ENCODE results near the gene VPS4B.

Gene VPS4B

DNA sequence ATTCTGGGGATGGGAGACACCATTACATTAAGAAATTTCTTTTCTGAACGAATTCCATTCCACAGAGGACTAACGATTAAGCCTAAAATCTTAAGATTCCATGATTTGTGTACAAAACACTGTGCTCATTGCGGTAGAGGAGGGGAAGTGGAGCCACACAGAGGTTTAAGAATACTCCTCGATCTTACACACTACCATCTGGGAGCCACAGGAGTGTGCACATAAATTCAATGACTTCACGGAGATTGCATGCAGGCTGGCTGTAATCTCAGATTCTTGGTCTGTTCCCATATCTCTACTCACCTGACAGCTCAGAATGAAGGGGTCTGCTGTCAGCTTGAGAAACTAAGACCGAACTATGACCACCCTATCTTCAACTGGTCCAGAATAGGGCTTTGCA is 762 bp downstream of the VPS4B start:
- ChIA-PET CTCF (interaction anchor here (1.0 to 2.6 kb wide), 2 partner anchors 10 to 17 kb away, joined by 4 to 18 read pairs; no protein-coding TSS in a partner anchor), POLR2A (interaction anchor here (0.8 to 1.6 kb wide), 9 partner anchors 11 to 1038 kb away, joined by 3 to 29 read pairs (median 4); partner anchors contain the start of genes KDSR and SERPINB8)
- TF ChIP-seq, protein P1, sequence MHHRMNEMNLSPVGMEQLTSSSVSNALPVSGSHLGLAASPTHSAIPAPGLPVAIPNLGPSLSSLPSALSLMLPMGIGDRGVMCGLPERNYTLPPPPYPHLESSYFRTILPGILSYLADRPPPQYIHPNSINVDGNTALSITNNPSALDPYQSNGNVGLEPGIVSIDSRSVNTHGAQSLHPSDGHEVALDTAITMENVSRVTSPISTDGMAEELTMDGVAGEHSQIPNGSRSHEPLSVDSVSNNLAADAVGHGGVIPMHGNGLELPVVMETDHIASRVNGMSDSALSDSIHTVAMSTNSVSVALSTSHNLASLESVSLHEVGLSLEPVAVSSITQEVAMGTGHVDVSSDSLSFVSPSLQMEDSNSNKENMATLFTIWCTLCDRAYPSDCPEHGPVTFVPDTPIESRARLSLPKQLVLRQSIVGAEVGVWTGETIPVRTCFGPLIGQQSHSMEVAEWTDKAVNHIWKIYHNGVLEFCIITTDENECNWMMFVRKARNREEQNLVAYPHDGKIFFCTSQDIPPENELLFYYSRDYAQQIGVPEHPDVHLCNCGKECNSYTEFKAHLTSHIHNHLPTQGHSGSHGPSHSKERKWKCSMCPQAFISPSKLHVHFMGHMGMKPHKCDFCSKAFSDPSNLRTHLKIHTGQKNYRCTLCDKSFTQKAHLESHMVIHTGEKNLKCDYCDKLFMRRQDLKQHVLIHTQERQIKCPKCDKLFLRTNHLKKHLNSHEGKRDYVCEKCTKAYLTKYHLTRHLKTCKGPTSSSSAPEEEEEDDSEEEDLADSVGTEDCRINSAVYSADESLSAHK (tag by site-specific recombination; IDR thresholded peaks at IDR 0.05) = no peak
- TF ChIP-seq ZNF335 (tag by site-specific recombination; conservative IDR thresholded peaks at IDR 0.05) (no peak), MYNN (tag by site-specific recombination; IDR thresholded peaks at IDR 0.05; ENCODE audit: borderline replicate concordance) (no peak), ZNF621 (tag by site-specific recombination; IDR thresholded peaks at IDR 0.05) (no peak), TCF7L2 (IDR thresholded peaks at IDR 0.05; ENCODE audit: borderline replicate concordance, low read depth, low read length) (no peak), ZNF701 (tag by site-specific recombination; IDR thresholded peaks at IDR 0.05) (no peak), ZNF16 (tag by site-specific recombination; IDR thresholded peaks at IDR 0.05; ENCODE audit: low read depth) (no peak), ZNF664 (tag by site-specific recombination; IDR thresholded peaks at IDR 0.05) (no peak), ZNF792 (tag by site-specific recombination; IDR thresholded peaks at IDR 0.05) (no peak), ZNF341 (tag by site-specific recombination; IDR thresholded peaks at IDR 0.05; ENCODE audit: low read depth) (no peak), ZBTB48 (tag by site-specific recombination; IDR thresholded peaks at IDR 0.05) (no peak), ZNF624 (tag by site-specific recombination; IDR thresholded peaks at IDR 0.05) (no peak), ZSCAN30 (tag by site-specific recombination; IDR thresholded peaks at IDR 0.05) (no peak), ZNF416 (tag by site-specific recombination; IDR thresholded peaks at IDR 0.05) (no peak)
- TF ChIP-seq, protein P2, sequence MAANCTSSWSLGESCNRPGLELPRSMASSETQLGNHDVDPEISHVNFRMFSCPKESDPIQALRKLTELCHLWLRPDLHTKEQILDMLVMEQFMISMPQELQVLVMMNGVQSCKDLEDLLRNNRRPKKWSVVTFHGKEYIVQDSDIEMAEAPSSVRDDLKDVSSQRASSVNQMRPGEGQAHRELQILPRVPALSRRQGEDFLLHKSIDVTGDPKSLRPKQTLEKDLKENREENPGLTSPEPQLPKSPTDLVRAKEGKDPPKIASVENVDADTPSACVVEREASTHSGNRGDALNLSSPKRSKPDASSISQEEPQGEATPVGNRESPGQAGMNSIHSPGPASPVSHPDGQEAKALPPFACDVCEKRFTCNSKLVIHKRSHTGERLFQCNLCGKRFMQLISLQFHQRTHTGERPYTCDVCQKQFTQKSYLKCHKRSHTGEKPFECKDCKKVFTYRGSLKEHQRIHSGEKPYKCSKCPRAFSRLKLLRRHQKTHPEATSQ (tag by site-specific recombination; IDR thresholded peaks at IDR 0.05) = no peak
- TF ChIP-seq, protein P3, sequence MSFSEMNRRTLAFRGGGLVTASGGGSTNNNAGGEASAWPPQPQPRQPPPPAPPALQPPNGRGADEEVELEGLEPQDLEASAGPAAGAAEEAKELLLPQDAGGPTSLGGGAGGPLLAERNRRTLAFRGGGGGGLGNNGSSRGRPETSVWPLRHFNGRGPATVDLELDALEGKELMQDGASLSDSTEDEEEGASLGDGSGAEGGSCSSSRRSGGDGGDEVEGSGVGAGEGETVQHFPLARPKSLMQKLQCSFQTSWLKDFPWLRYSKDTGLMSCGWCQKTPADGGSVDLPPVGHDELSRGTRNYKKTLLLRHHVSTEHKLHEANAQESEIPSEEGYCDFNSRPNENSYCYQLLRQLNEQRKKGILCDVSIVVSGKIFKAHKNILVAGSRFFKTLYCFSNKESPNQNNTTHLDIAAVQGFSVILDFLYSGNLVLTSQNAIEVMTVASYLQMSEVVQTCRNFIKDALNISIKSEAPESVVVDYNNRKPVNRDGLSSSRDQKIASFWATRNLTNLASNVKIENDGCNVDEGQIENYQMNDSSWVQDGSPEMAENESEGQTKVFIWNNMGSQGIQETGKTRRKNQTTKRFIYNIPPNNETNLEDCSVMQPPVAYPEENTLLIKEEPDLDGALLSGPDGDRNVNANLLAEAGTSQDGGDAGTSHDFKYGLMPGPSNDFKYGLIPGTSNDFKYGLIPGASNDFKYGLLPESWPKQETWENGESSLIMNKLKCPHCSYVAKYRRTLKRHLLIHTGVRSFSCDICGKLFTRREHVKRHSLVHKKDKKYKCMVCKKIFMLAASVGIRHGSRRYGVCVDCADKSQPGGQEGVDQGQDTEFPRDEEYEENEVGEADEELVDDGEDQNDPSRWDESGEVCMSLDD (tag by site-specific recombination; IDR thresholded peaks at IDR 0.05) = no peak
- H3K27ac ChIP-seq (ENCODE audit: extremely low read depth, low read depth, low read length) = peak overlapping the region; percentile 88
- peak overlapping the region; percentile 69 for H3K4me3 ChIP-seq (ENCODE audit: low read depth, low read length)
- no peaks in the 10 kb centered on the region for H3K9me3 ChIP-seq (ENCODE audit: control insufficient read depth, insufficient read depth, low read depth, low read length)
- H3K36me3 ChIP-seq (ENCODE audit: control insufficient read depth in 2 of 2, insufficient read depth in 1 of 2, low read length in 2 of 2) = peaks cover 16 to 27% of the 10 kb centered on the region in 2 experiments; a peak in 2 of 3 replicates
- no peaks in the 10 kb centered on the region; the same call in 1 of the 2 replicates for H3K4me1 ChIP-seq (ENCODE audit: control insufficient read depth, insufficient read depth, low read length)

DNA sequence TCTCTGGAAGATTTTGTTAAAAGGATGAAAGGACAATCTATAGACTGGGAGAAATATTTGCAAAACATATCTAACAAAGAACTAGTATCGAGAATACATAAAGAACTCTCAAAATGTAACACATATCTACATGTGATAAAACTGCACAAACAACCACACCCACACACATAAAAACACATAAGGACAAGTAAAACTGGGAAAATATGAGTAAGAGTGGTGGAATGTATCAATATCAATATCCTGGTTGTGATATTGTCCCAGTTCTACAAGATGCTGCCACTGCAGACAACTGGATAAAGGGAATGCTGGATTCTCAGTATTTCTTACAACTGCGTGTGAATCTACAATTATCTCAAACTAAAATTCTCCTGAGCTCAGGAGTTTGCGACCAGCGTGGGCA is 9.3 kb downstream of the VPS4B start:
- ChIA-PET POLR2A (interaction anchor here (1.6 kb wide), 1 partner anchor 9 kb away, joined by 4 read pairs; the partner anchor contains the start of gene VPS4B), CTCF (interaction anchor here (0.7 kb wide), 1 partner anchor 50 kb away, joined by 3 read pairs; no protein-coding TSS in a partner anchor)
- Histone ChIP-seq H3K36me3 (ENCODE audit: control insufficient read depth in 2 of 2, insufficient read depth in 1 of 2, low read length in 2 of 2) (peaks cover 33 to 64% of the 10 kb centered on the region in 2 experiments), H3K9me3 (ENCODE audit: control insufficient read depth, insufficient read depth, low read depth, low read length) (no peaks in the 10 kb centered on the region), H3K4me3 (ENCODE audit: low read depth, low read length) (no peak overlapping the region), H3K4me1 (ENCODE audit: control insufficient read depth, insufficient read depth, low read length) (no peaks in the 10 kb centered on the region), H3K27ac (ENCODE audit: extremely low read depth, low read depth, low read length) (no peak overlapping the region)
- TF ChIP-seq ZNF140 (tag by site-specific recombination; IDR thresholded peaks at IDR 0.05) (no peak), ZNF423 (tag by site-specific recombination; IDR thresholded peaks at IDR 0.05) (no peak), SP2 (tag by site-specific recombination; IDR thresholded peaks at IDR 0.05) (no peak), ZNF571 (tag by site-specific recombination; IDR thresholded peaks at IDR 0.05) (no peak), TCF7L2 (IDR thresholded peaks at IDR 0.05; ENCODE audit: borderline replicate concordance, low read depth, low read length) (no peak)

Data from HEK293 (cell line).